Stimulated activated CD8-positive, alpha-beta memory T cell treated with anti-CD3 and anti-CD28 coated beads, Interleukin-7, amount 100 ng/mL, for 1 hour (primary cell): ENCODE data around the gene TLE6.
"Not testable (repeated sequence)": the region's sequence is repeated elsewhere in the genome, so short reads cannot be mapped to it uniquely, and the experiment has no call there.

Source experiments
- DNase-seq, 2 donors: peaks; one replicate each; pipeline ENCODE4 v3.0.0-alpha.2; 2020; ENCODE audit warnings: low read depth in 2 of 2

TLE6 gene

GRCh38 chr19:3003046-3003445 lies 25.7 kb downstream of the TLE6 start:
- no peak for DNase-seq

- DNase-seq = no peak
These were observed 27.2 kb downstream of the TLE6 start for GRCh38 chr19:3004522-3004921.

GRCh38 chr19:3005345-3005744 lies 28.0 kb downstream of the TLE6 start:
- DNase-seq = no peak

- DNase-seq = no peak
These were observed 28.9 kb downstream of the TLE6 start for GRCh38 chr19:3006075-3006767.

GRCh38 chr19:3007975-3008374 lies 30.6 kb downstream of the TLE6 start:
- DNase-seq = no peak

GRCh38 chr19:3008994-3009393 lies 31.6 kb downstream of the TLE6 start:
- DNase-seq = no peak

- no peak for DNase-seq
These were observed 33.5 kb downstream of the TLE6 start for GRCh38 chr19:3010871-3011270.

GRCh38 chr19:3012059-3012458 lies 34.7 kb downstream of the TLE6 start:
- DNase-seq = not testable (repeated sequence)

- no peak for DNase-seq
These were observed 35.4 kb downstream of the TLE6 start for GRCh38 chr19:3012621-3013262.

- DNase-seq = no peak
These were observed 35.9 kb downstream of the TLE6 start for GRCh38 chr19:3013263-3013725.

- no peak for DNase-seq
These were observed 36.8 kb downstream of the TLE6 start for GRCh38 chr19:3014135-3014534.

GRCh38 chr19:3015126-3016057 lies 38.0 kb downstream of the TLE6 start:
- DNase-seq = no peak

GRCh38 chr19:3017923-3018322 lies 40.6 kb downstream of the TLE6 start:
- DNase-seq = no peak

GRCh38 chr19:3019211-3019854 lies 42.0 kb downstream of the TLE6 start:
- no peak for DNase-seq

GRCh38 chr19:3020321-3020960 lies 43.1 kb downstream of the TLE6 start:
- no peak for DNase-seq

- DNase-seq = no peak
These were observed 47.1 kb downstream of the TLE6 start for GRCh38 chr19:3024509-3024869.

GRCh38 chr19:3024870-3025548 lies 47.6 kb downstream of the TLE6 start:
- no peak for DNase-seq

- DNase-seq = no peak
These were observed 48.2 kb downstream of the TLE6 start for GRCh38 chr19:3025549-3025886.

- DNase-seq = no peak
These were observed 49.4 kb downstream of the TLE6 start for GRCh38 chr19:3026768-3027167.

- no peak for DNase-seq
These were observed 49.9 kb downstream of the TLE6 start for GRCh38 chr19:3027292-3027691.

GRCh38 chr19:3027981-3028304 lies 50.6 kb downstream of the TLE6 start:
- no peak for DNase-seq
